NCI-H2196 (cell line): Measurements from ENCODE around the gene TMEM63C.
"Not testable (repeated sequence)": the region's sequence is repeated elsewhere in the genome, so short reads cannot be mapped to it uniquely, and the experiment has no call there.

Source experiments
- DNase-seq: peaks from one replicate; lab custom pipeline; 2025; ENCODE audit not compliant: unreplicated experiment; lab: John Stamatoyannopoulos, UW

TMEM63C gene

GRCh38 chr14:77275041-77275580 is 93.5 kb downstream of the TMEM63C start:
- no peak for DNase-seq

- DNase-seq: no peak
Observed at GRCh38 chr14:77275601-77276017, 94.0 kb downstream of the TMEM63C start.

- no peak for DNase-seq
Observed at GRCh38 chr14:77276295-77276935, 94.8 kb downstream of the TMEM63C start.

GRCh38 chr14:77276959-77277358 is 95.4 kb downstream of the TMEM63C start:
- DNase-seq: no peak

GRCh38 chr14:77278461-77279230 is 97.0 kb downstream of the TMEM63C start:
- no peak for DNase-seq

GRCh38 chr14:77279719-77280118 is 98.1 kb downstream of the TMEM63C start:
- DNase-seq: no peak

- not testable (repeated sequence) for DNase-seq
Observed at GRCh38 chr14:77280921-77281320, 99.3 kb downstream of the TMEM63C start.

- no peak for DNase-seq
Observed at GRCh38 chr14:77281852-77282410, 100.3 kb downstream of the TMEM63C start.

- no peak for DNase-seq
Observed at GRCh38 chr14:77284066-77284465, 102.5 kb downstream of the TMEM63C start.

- no peak for DNase-seq
Observed at GRCh38 chr14:77284466-77284865, 102.9 kb downstream of the TMEM63C start.

- DNase-seq: no peak
Observed at GRCh38 chr14:77286576-77286975, 105.0 kb downstream of the TMEM63C start.

GRCh38 chr14:77290705-77291104 is 109.1 kb downstream of the TMEM63C start:
- no peak for DNase-seq

- no peak for DNase-seq
Observed at GRCh38 chr14:77296155-77296554, 114.6 kb downstream of the TMEM63C start.

- DNase-seq: no peak
Observed at GRCh38 chr14:77296906-77297305, 115.3 kb downstream of the TMEM63C start.

- DNase-seq: no peak
Observed at GRCh38 chr14:77299771-77300170, 118.2 kb downstream of the TMEM63C start.

- peak; percentile 73 for DNase-seq
Observed at GRCh38 chr14:77301103-77301502, 119.5 kb downstream of the TMEM63C start.

- peak; percentile 19 for DNase-seq
Observed at GRCh38 chr14:77302926-77303325, 121.3 kb downstream of the TMEM63C start.

- DNase-seq: peak; percentile 87
Observed at GRCh38 chr14:77303417-77304156, 122.0 kb downstream of the TMEM63C start.

- DNase-seq: no peak
Observed at GRCh38 chr14:77305696-77306095, 124.1 kb downstream of the TMEM63C start.

- DNase-seq: no peak
Observed at GRCh38 chr14:77306416-77306815, 124.8 kb downstream of the TMEM63C start.

GRCh38 chr14:77306851-77307496 is 125.4 kb downstream of the TMEM63C start:
- no peak for DNase-seq
